GM21529 (cell line): ENCODE data around the gene CNKSR3.

Experiments
- ATAC-seq: cut with Tn5 transposase; IDR thresholded peaks from one replicate; pipeline ENCODE4 v1.9.1; 2021; ENCODE audit not compliant: unreplicated experiment

Gene CNKSR3

DNA sequence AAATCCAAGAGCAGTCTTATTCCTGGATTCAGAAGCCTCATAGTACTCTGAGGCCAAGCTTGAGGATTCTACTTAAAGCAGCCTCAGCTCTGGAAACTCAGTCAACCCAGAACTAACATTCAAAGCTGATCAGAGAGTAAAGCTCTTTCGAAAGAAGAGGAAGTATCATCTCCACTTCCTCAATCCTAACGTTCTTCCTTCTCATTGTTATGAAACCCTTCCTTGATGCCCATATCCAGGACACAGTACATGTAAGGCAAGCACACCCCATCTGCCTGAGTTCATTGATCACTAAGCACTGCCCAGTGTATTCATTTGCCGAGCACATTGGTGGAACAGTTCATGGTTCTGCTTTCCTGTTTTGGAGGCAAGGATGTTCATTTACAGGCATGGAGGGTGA is 153.8 kb downstream of the CNKSR3 start, which contains the start of gene IPCEF1:
TSS of gene IPCEF1 (minus strand) at position 114 of the 400 bp plus-strand sequence. CDS start 90,856 bp downstream, outside the sequence.
- ATAC-seq = peak; percentile 23

DNA sequence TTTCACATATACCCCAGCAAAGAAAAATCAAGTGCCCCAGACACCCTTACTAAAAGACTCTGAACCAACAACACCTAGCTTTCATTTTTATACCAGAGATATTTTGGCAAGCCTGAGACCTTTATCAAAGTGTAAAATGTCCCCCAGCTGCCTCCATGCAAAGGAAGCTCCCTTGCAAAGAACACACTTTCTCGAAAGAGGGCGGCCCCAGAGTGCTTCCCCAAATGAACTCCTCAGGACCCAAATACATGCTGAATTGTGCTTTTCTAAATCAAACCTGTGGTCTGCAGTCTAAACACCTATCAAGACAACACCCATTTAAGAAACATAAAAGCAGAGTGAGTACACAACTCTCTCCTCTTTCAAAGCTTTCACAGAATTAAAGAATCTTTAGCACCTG is 154.4 kb downstream of the CNKSR3 start:
- ATAC-seq = no peak

DNA sequence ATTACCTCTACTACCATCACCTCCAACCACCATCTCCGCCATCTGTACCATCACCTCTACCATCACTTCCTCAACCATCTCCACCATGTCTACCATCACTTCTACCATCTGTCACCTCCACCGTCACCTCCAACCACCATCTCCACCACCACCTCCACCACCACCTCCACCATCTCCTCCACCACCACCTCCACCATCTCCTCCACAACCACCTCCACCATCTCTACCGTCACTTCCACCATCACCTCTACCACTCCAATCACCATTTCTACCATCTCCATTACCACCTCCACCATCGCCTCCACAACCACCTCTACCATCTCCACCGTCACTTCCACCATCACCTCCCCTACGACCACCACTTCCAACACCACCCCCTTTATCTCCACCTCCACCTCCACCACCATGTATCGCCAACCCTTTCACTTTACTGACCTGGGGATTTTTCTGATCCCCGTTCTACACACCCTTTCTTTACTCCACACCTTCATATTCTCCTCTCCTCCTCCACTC is 156.2 kb downstream of the CNKSR3 start:
- no peak for ATAC-seq

DNA sequence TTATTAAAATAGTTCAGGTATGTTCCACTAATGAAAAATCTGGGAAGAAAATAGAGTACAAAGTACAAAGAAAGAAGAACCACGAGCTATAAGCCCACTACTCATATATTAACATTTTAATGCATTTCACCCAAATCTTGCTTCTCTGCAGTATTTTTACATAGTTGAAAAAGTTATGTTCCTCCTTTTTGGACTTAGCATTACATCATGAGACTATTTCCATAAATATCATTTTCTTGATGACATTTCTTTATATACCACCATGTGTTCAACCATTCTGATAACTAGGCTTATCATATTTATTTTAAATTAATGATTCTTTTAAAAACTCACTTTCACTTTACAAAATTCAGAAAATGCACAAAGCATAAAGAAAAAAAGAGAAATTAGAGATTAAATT is 156.9 kb downstream of the CNKSR3 start:
- no peak for ATAC-seq

DNA sequence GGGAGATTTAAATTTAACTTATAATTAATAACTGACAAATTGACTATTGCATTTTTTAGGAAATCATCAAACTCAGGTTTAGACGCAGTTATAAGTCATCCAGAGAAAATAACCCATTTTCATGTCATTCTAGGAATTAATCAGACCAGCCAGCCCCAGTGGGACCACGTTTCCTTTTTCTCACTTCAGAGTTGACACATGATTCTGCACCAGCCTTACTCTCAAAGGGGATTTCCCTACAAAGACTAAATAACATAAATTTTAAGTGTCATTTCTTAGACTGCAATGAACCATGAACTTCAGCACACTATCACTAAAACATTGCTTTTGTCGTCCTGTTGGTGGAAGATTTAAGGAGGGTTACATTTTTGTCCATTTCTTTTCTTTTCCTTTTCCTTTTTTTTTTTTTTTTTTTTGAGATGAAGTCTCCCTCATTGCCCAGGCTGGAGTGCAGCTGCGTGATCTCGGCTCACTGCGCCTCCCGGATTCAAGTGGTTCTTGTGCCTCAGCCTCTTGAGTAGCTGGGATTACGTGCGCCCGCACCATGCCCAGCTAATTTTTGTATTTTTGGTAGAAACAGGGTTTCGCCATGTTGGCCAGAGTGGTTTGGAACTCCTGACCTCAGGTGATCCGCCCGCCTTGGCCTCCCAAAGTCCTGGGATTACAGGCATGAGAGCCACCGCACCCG is 157.4 kb downstream of the CNKSR3 start:
- ATAC-seq = peak; percentile 65

DNA sequence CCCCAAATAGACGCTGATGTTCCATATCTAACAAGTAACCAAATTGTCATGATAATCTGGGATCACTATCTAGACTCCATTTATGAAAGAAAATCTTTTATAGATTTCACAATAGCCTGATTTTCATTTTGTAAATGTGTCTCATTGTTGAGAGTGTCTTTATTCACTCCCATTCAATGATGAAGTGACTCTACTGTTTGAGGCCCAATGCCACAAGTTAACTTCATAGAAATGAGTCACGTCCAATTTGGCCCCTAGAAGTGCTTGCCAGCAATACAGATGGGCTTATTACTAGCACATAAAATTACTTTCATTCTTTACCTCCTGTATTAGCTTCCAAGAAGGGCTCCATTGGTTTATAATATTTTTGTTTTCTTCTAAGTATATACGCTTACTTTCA is 160.2 kb downstream of the CNKSR3 start:
- no peak for ATAC-seq

DNA sequence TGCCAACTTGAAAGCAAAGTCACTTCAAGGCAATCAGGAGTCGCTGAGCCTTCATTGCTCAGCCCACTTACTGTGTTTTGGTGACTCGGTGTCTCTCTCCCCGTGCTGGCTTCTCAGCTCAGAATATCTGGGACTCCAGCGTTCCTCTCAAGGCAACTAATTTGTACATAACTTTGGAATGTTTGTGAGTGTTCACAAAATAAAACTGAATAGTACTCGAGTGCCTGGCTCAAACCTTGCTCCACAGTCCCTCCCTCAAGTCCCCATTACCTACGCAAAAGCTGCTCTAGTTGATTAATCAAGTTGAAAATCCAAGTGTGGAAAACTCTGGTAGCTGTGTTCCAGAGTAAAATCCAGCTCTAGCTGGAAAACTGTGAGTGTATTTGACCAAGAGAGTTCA is 162.5 kb downstream of the CNKSR3 start:
- no peak for ATAC-seq

DNA sequence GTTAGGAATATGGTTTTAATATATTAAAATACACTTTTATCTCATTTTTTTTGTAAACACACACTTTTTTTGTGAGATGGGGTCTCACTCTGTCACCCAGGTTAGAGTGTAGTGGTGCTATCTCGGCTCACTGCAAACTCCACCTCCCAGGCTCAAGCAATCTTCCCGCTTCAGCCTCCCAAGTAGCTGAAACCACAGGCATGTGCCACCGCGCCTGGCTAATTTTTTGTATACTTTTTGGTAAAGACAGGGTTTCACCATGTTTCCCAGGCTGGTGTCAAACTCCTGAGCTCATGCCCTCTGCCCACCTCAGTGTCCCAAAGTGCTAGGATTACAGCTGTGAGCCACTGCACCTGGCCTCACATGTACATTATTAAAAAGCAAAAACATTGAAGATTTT is 164.7 kb downstream of the CNKSR3 start:
- ATAC-seq = no peak

DNA sequence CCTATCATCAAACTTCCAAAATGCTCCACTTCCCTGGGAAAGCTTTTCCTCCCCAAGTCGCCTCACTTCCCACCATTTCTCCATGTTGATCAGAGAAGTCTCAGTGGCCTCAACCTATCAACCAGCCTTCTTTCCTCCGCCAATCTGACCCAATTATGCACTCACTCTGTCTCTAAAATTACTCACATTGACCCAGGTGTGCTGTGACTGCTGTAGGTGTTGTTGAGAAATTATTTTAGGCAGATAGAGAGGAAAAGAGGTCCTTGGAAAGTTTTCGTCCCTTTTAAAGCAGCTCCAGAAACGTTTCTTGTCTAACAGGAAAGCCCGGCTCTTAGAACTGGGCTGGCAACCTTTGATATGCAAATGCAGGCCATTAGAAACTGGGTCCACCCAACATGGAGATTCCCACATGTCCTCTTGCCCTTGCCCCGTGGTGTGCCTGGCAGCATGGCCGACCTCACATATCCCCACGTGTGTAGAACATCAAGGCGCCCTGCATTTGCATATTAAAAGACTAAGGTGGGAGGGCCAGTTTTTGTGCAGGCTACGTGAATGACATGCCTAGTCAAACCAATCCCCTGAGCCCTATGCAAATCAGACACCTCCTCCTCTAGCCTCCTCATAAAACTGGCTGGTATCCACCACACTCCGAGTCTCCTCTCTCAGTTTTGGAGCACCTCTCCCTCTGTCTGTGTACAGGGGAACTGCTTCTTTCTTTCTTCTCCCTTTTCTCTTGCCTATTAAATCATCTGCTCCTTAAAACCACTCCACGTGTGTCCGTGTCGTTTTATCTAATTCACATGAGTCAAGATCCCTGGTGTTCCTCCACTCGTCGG is 166.8 kb downstream of the CNKSR3 start:
- no peak for ATAC-seq

DNA sequence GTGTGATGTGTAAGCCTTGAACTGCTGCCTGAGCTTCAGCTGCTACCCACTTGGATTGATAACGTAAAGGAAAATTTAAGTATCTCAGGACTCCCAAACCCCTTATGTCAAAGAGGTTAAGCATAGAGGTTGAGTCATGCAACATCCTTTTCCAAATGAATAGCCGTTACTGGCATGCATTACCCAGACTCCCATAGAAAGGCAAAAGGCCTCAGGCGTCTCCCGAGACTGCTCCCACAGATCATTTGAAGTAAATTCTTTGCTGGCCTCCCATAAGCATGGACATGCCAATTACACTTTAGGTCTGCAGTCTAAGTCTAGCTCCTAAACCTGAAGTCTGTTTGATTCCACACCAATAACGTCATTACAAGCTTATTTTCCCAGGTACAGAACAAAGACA is 168.6 kb downstream of the CNKSR3 start:
- ATAC-seq = no peak

DNA sequence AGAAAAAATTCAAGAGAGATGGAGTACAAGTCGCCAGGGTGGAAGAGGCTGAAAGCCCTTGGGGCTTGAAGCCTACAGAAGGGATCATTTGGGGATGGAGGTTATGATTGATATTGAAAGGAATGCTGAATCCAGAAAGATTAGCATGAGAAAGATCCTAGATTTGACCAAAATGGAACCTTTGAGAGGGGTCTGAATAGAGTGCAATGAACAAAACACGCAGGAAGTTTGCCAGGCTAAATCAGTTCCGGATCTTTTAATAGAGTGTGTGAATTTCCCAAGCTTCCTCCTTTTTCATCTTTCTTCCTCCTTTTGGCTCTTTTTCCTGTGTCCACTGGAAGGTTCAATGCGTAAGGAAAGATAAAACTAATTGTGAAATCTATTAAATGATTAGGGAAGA is 169.1 kb downstream of the CNKSR3 start:
- ATAC-seq = no peak
